Neutrophil (primary cell): ENCODE results near the gene THSD4.

Experiments used
- H3K27ac ChIP-seq: fragments of 200-600 bp; sonication (generic); 2 replicates; pipeline ENCODE4 v1.5.1; 2016; ENCODE audit warnings: mild to moderate bottlenecking, moderate library complexity
- H3K27me3 ChIP-seq: fragments of 200-600 bp; sonication (generic); 2 replicates; pipeline ENCODE4 v1.6.0; 2016; ENCODE audit warnings: mild to moderate bottlenecking
- H3K36me3 ChIP-seq: fragments of 200-600 bp; sonication (generic); 2 replicates; pipeline ENCODE4 v1.5.1; 2017
- H3K4me1 ChIP-seq, 2 experiments: fragments of 200-600 bp in 1 of 2; sonication (generic) in 1 of 2; 1 replicate in 1 of 2; 2 replicates in 1 of 2; pipeline versions ENCODE4 v1.5.1 to v1.6.1; 2013 to 2016; ENCODE audit warnings: low read depth in 1 of 2, low read length in 1 of 2, mild to moderate bottlenecking in 1 of 2, moderate library complexity in 1 of 2; ENCODE audit not compliant: control insufficient read depth in 1 of 2, insufficient read depth in 1 of 2
- H3K4me3 ChIP-seq, 2 experiments: fragments of 200-600 bp in 1 of 2; sonication (generic) in 1 of 2; 1 replicate in 1 of 2; 2 replicates in 1 of 2; pipeline ENCODE4 v1.5.1; 2013 to 2016; ENCODE audit warnings: low read depth in 1 of 2, low read length in 1 of 2, mild to moderate bottlenecking in 1 of 2, moderate library complexity in 1 of 2
- H3K9me3 ChIP-seq: fragments of 200-600 bp; sonication (generic); 2 replicates; pipeline ENCODE4 v1.5.1; 2016
- TF ChIP-seq, protein P1 (sequence below): fragments of 200-600 bp; sonication (generic); IDR thresholded peaks from 2 replicates; pipeline ENCODE4 v1.5.1; 2016; ENCODE audit warnings: antibody characterized with exemption

The THSD4 gene

DNA sequence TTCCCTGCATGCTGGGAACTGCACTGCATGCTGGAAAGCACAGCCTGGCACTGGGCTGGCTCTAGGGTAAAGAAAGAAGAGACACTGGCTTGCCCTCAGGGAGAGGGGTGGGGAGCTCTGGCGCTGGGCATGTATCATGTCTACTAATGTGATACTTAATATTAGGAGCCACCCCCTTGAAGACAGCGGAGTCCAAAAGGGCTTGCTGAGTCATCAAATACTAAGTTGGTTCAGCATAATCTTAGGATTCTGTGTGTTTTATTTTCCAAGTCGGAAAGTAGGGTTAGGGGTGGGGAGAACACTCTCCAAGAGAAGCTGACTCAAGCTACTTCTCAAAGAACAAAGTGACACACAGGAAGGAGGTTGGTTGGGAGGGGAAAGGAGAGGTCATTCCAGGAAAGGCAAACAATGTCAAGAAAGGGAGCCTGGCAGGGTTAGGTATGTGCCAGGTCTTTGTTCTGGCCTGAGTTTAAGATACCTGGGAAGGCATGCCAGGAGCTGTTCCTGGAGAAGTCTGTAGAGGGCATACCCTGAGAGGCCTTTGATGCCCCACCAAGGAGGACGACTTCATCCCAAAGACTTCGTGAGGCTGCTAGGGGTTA, 457.3 kb downstream of the THSD4 start:
- H3K9me3 ChIP-seq = no peaks in the 10 kb centered on the region
- H3K27me3 ChIP-seq = peaks cover 28% of the 10 kb centered on the region
- H3K27ac ChIP-seq = no peak overlapping the region
- H3K4me3 ChIP-seq = no peak overlapping the region
- H3K4me1 ChIP-seq = no peaks in the 10 kb centered on the region
- TF ChIP-seq, protein P1, sequence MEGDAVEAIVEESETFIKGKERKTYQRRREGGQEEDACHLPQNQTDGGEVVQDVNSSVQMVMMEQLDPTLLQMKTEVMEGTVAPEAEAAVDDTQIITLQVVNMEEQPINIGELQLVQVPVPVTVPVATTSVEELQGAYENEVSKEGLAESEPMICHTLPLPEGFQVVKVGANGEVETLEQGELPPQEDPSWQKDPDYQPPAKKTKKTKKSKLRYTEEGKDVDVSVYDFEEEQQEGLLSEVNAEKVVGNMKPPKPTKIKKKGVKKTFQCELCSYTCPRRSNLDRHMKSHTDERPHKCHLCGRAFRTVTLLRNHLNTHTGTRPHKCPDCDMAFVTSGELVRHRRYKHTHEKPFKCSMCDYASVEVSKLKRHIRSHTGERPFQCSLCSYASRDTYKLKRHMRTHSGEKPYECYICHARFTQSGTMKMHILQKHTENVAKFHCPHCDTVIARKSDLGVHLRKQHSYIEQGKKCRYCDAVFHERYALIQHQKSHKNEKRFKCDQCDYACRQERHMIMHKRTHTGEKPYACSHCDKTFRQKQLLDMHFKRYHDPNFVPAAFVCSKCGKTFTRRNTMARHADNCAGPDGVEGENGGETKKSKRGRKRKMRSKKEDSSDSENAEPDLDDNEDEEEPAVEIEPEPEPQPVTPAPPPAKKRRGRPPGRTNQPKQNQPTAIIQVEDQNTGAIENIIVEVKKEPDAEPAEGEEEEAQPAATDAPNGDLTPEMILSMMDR = no peak
- H3K36me3 ChIP-seq = no peaks in the 10 kb centered on the region

DNA sequence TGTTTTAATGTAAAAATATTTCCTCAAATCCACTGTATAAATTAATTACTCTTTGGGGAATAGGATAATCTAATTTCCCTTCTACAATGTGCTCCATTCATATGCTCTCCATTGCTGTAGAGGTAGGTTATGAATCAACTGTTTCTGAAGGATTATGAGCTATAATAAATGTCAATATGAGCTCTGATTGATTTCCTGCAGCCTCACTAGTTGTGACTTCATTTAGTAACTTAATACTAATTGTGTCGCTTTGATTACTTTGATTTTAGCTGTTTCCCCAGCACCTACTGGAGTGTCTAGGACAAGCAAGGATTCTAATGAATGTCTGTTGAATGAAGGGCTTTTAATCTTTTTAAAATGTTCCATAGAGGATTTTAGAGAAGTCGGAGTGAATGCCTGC, 458.3 kb downstream of the THSD4 start:
- no peaks in the 10 kb centered on the region for H3K36me3 ChIP-seq
- no peaks in the 10 kb centered on the region for H3K9me3 ChIP-seq
- no peaks in the 10 kb centered on the region for H3K4me1 ChIP-seq
- no peak overlapping the region for H3K4me3 ChIP-seq
- H3K27me3 ChIP-seq = peaks cover 28% of the 10 kb centered on the region
- TF ChIP-seq, protein P1 = no peak
- no peak overlapping the region for H3K27ac ChIP-seq

DNA sequence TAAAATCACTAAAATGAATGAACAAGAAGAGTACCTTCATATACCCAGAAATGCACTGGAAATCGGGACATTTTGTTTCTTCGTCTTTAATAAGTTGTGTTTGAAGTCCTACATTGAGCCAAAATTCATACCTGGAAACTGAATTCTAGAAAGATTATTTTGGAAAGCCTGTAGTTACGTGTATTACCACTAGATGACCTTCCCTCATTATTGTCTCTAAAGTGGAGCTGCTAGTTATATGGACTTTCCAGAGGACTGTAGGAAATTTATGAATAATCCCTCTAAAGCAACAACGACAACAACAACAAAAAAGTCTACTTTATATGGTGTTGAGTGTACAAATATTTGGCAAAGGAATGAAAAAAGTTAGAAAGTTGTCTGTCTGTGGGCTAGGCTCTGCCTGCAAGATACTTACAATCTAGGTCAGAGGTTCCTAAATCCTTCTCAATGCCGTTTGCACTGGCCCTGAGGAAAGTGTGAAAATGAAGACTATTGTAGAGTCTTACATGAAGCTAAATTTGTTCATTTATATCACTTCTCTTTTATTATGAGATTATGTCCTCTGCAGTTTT, 460.3 kb downstream of the THSD4 start:
- no peaks in the 10 kb centered on the region for H3K36me3 ChIP-seq
- H3K4me1 ChIP-seq = no peaks in the 10 kb centered on the region
- peaks cover 28% of the 10 kb centered on the region for H3K27me3 ChIP-seq
- no peaks in the 10 kb centered on the region for H3K9me3 ChIP-seq
- H3K4me3 ChIP-seq = no peak overlapping the region
- TF ChIP-seq, protein P1 = no peak
- H3K27ac ChIP-seq = no peak overlapping the region

DNA sequence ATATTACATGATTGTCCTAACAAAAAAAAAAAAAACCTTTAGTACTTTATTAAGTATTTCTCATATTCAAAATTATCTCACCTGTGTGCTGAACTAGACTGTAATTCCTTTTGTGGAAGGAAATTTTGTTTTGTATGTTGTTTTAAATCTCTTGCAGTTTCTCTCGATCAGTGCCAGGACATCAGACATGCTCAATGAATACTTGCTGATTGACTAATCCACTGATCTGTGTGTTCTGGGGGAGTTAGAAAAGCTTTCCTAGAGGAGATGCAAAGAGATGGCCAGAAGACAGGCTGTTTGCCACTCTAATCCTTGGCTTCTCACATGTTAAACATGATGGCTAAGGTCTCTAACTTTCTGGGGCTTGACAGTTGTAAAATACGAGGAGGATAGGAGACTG, 461.8 kb downstream of the THSD4 start:
- no peak overlapping the region for H3K4me3 ChIP-seq
- H3K27me3 ChIP-seq = peaks cover 32% of the 10 kb centered on the region
- TF ChIP-seq, protein P1 = no peak
- H3K27ac ChIP-seq = no peak overlapping the region
- no peaks in the 10 kb centered on the region for H3K4me1 ChIP-seq
- no peaks in the 10 kb centered on the region for H3K9me3 ChIP-seq
- no peaks in the 10 kb centered on the region for H3K36me3 ChIP-seq

DNA sequence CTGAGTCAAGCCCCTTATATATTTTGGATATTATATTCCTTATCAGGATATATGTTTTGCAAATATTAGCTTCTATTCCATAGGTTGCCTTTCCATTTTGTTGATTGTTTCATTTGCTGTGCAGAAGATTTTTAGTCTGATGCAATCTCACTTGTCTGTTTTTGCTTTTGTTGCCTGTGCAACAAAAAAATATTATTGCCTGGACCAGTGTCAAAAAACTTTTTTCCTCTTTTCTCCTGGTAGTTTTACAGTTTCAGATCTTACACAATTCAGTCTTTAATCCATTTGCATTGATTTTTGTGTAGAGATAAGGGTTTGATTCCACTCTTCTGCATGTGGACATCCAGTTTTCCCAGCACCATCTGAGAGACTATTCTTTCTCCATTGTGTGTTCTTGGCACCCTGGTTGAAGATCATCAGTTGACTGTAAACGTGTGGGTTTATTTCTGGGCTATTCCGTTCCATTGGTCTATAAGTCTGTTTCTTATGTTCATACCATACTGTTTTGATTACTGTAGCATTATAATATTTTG, 466.2 kb downstream of the THSD4 start:
- Histone ChIP-seq H3K4me3 (no peak overlapping the region), H3K27me3 (peaks cover 7% of the 10 kb centered on the region), H3K4me1 (no peaks in the 10 kb centered on the region), H3K27ac (no peak overlapping the region), H3K9me3 (no peaks in the 10 kb centered on the region), H3K36me3 (no peaks in the 10 kb centered on the region)
- TF ChIP-seq, protein P1 = no peak
